Measurements from ENCODE around the gene ALPK3. TPM values are rescaled to one million over a fixed set of nuclear protein-coding genes. Genes with fewer than 3 reads are reported as not detected.

The ALPK3 gene
- total and polyA plus RNA-seq, 2 donors (not counting 3 experiments of a cell fraction or from before 2014, with no cell fraction given), result 18.4 to 36.2 TPM

- H3K4me2 ChIP-seq (ENCODE audit: insufficient read depth, low read length), result no peak overlapping the region
- H3K9me3 ChIP-seq (replicated peaks; ENCODE audit: control insufficient read depth, insufficient read depth, low read length), result no peaks in the 10 kb centered on the region
- H3K27ac ChIP-seq (ENCODE audit: insufficient read depth, low read depth, low read length), result no peak overlapping the region
- TF ChIP-seq MYC (IDR thresholded peaks at IDR 0.05; ENCODE audit: low read depth, low read length), result no peak
- no peak for TF ChIP-seq MAX (IDR thresholded peaks at IDR 0.05; ENCODE audit: insufficient read depth, insufficient read length)
- no peak for TF ChIP-seq POLR2AphosphoS5 (IDR thresholded peaks at IDR 0.05; ENCODE audit: insufficient read depth, low read depth, low read length)
- TF ChIP-seq GATA2 (IDR thresholded peaks at IDR 0.05; ENCODE audit: insufficient read depth, insufficient read length, low read depth, low read length), result no peak
- no peak for TF ChIP-seq FOS (IDR thresholded peaks at IDR 0.05; ENCODE audit: borderline replicate concordance, insufficient read depth, low read length)
- no peak for TF ChIP-seq EZH2 (IDR thresholded peaks at IDR 0.05; ENCODE audit: borderline replicate concordance, low read depth, low read length, severe bottlenecking)
- TF ChIP-seq POLR2A (IDR thresholded peaks at IDR 0.05; ENCODE audit: low read depth, low read length), result no peak
- no peak for TF ChIP-seq CTCF (IDR thresholded peaks at IDR 0.05; ENCODE audit: extremely low read depth in 1 of 2, insufficient read depth in 1 of 2, low read depth in 1 of 2, low read length in 2 of 2)
- TF ChIP-seq JUN (IDR thresholded peaks at IDR 0.05; ENCODE audit: borderline replicate concordance, insufficient read depth, insufficient read length, low read depth), result no peak
- no peaks in the 10 kb centered on the region for H4K20me1 ChIP-seq (replicated peaks; ENCODE audit: control insufficient read depth, extremely low read depth, insufficient read depth, low read length)
- no TSS peak for BruUV-seq (replicated peaks)
- no peaks in the 10 kb centered on the region for H3K79me2 ChIP-seq (ENCODE audit: control insufficient read depth, insufficient read depth, low read length)
- H3K36me3 ChIP-seq (ENCODE audit: control insufficient read depth in 2 of 2, extremely low read depth in 1 of 2, insufficient read depth in 2 of 2, low read length in 2 of 2), result no peaks in the 10 kb centered on the region
- no peaks in the 10 kb centered on the region for H3K4me1 ChIP-seq (ENCODE audit: control insufficient read depth, extremely low read depth, insufficient read depth, low read length)
- H3K27me3 ChIP-seq (ENCODE audit: control insufficient read depth in 2 of 2, insufficient read depth in 2 of 2, low read length in 2 of 2), result peaks cover 4 to 6% of the 10 kb centered on the region in 2 experiments
- POLR2A ChIA-PET, result no interaction called here
- no peak overlapping the region for H2AFZ ChIP-seq (ENCODE audit: low read depth, low read length)
- H3K9me1 ChIP-seq (replicated peaks; ENCODE audit: control insufficient read depth, extremely low read depth, insufficient read depth, low read length), result no peaks in the 10 kb centered on the region
- dilution Hi-C loops (cut with MboI; ENCODE audit: extremely low pct_ligation_motif_present, low sequenced_read_pairs) (no loop called here), intact Hi-C loops (cut with micrococcal nuclease) (no loop called here)
- FAIRE-seq (no peak), DNase-seq (ENCODE audit: low read depth, low spot score) (no peak)
- H3K9ac ChIP-seq (replicated peaks; ENCODE audit: extremely low read depth, insufficient read depth, low read length), result no peak overlapping the region
- no peak overlapping the region for H3K4me3 ChIP-seq (replicated peaks in 1 of 3; ENCODE audit: insufficient read depth in 1 of 3, low read depth in 1 of 3, low read length in 3 of 3)
- CTCF ChIA-PET, result no interaction called here
Measured at GRCh38 chr15:84901540-84901939, 84.4 kb downstream of the ALPK3 start.

Measured in endothelial cell of umbilical vein (primary cell).